ENCODE results near the gene C4orf50. TPM values are rescaled to one million over a fixed set of nuclear protein-coding genes. Genes with fewer than 3 reads are reported as not detected.
"Not testable (repeated sequence)": the region's sequence is repeated elsewhere in the genome, so short reads cannot be mapped to it uniquely, and the experiment has no call there.

Gene C4orf50
- total RNA-seq, 2 donors from 2014 or later = 0.14 to 0.95 TPM

GRCh38 chr4:5960252-5960880, 57.9 kb downstream of the C4orf50 start:
- H3K9me3 Mint-ChIP-seq = no peaks in the 10 kb centered on the region
- H3K27me3 Mint-ChIP-seq (ENCODE audit: low read depth) = peaks cover 6% of the 10 kb centered on the region
- H3K36me3 Mint-ChIP-seq (ENCODE audit: insufficient read depth in 2 of 2) = no peaks in the 10 kb centered on the region
- DNase-seq = no peak
- ATAC-seq (replicated peaks in 1 of 2) = no peak
- no peaks in the 10 kb centered on the region for H3K4me1 Mint-ChIP-seq (ENCODE audit: low read depth)
- H3K4me3 Mint-ChIP-seq = no peak overlapping the region
- no peak overlapping the region for H3K27ac Mint-ChIP-seq

GRCh38 chr4:5959211-5959982, 58.8 kb downstream of the C4orf50 start:
- ATAC-seq (replicated peaks in 1 of 2) (no peak), DNase-seq (no peak)
- Mint-ChIP-seq H3K4me1 (ENCODE audit: low read depth) (no peaks in the 10 kb centered on the region), H3K4me3 (no peak overlapping the region), H3K27me3 (ENCODE audit: low read depth) (peaks cover 6% of the 10 kb centered on the region), H3K27ac (no peak overlapping the region), H3K9me3 (no peaks in the 10 kb centered on the region), H3K36me3 (ENCODE audit: insufficient read depth in 2 of 2) (no peaks in the 10 kb centered on the region)

GRCh38 chr4:5958199-5958735, 60.0 kb downstream of the C4orf50 start:
- Mint-ChIP-seq H3K27me3 (ENCODE audit: low read depth) (no peaks in the 10 kb centered on the region), H3K36me3 (ENCODE audit: insufficient read depth in 2 of 2) (no peaks in the 10 kb centered on the region), H3K4me1 (ENCODE audit: low read depth) (no peaks in the 10 kb centered on the region), H3K27ac (no peak overlapping the region), H3K9me3 (no peaks in the 10 kb centered on the region), H3K4me3 (no peak overlapping the region)
- DNase-seq (no peak), ATAC-seq (replicated peaks in 1 of 2) (no peak)

GRCh38 chr4:5957076-5957475, 61.2 kb downstream of the C4orf50 start:
- DNase-seq (no peak), ATAC-seq (replicated peaks in 1 of 2) (no peak)
- Mint-ChIP-seq H3K36me3 (ENCODE audit: insufficient read depth in 2 of 2) (no peaks in the 10 kb centered on the region), H3K27ac (no peak overlapping the region), H3K27me3 (ENCODE audit: low read depth) (no peaks in the 10 kb centered on the region), H3K4me3 (no peak overlapping the region), H3K9me3 (no peaks in the 10 kb centered on the region), H3K4me1 (ENCODE audit: low read depth) (no peaks in the 10 kb centered on the region)

GRCh38 chr4:5956285-5957021, 61.8 kb downstream of the C4orf50 start:
- Mint-ChIP-seq H3K4me3 (no peak overlapping the region), H3K27me3 (ENCODE audit: low read depth) (no peaks in the 10 kb centered on the region), H3K36me3 (ENCODE audit: insufficient read depth in 2 of 2) (no peaks in the 10 kb centered on the region), H3K4me1 (ENCODE audit: low read depth) (no peaks in the 10 kb centered on the region), H3K27ac (no peak overlapping the region), H3K9me3 (peaks cover 0 to 4% of the 10 kb centered on the region in 2 donors)
- ATAC-seq (replicated peaks in 1 of 2) = no peak
- DNase-seq = no peak

- Mint-ChIP-seq H3K4me3 (no peak overlapping the region), H3K27ac (no peak overlapping the region), H3K4me1 (ENCODE audit: low read depth) (no peaks in the 10 kb centered on the region), H3K27me3 (ENCODE audit: low read depth) (no peaks in the 10 kb centered on the region), H3K36me3 (ENCODE audit: insufficient read depth in 2 of 2) (no peaks in the 10 kb centered on the region), H3K9me3 (peaks cover 0 to 4% of the 10 kb centered on the region in 2 donors)
- ATAC-seq (replicated peaks in 1 of 2) (peak; percentile 20 to 30), DNase-seq (no peak)
These were observed 62.4 kb downstream of the C4orf50 start for GRCh38 chr4:5955856-5956255.

GRCh38 chr4:5955201-5955821, 62.9 kb downstream of the C4orf50 start:
- Mint-ChIP-seq H3K27ac (no peak overlapping the region), H3K27me3 (ENCODE audit: low read depth) (no peaks in the 10 kb centered on the region), H3K9me3 (peaks cover 0 to 4% of the 10 kb centered on the region in 2 donors), H3K4me1 (ENCODE audit: low read depth) (no peaks in the 10 kb centered on the region), H3K4me3 (no peak overlapping the region), H3K36me3 (ENCODE audit: insufficient read depth in 2 of 2) (no peaks in the 10 kb centered on the region)
- no peak for ATAC-seq (replicated peaks in 1 of 2)
- no peak for DNase-seq

GRCh38 chr4:5954056-5954760, 64.0 kb downstream of the C4orf50 start:
- Mint-ChIP-seq H3K27ac (no peak overlapping the region), H3K4me3 (no peak overlapping the region), H3K27me3 (ENCODE audit: low read depth) (no peaks in the 10 kb centered on the region), H3K4me1 (ENCODE audit: low read depth) (no peaks in the 10 kb centered on the region), H3K36me3 (ENCODE audit: insufficient read depth in 2 of 2) (no peaks in the 10 kb centered on the region), H3K9me3 (peaks cover 0 to 5% of the 10 kb centered on the region in 2 donors)
- no peak for ATAC-seq (replicated peaks in 1 of 2)
- no peak for DNase-seq

- Mint-ChIP-seq H3K36me3 (ENCODE audit: insufficient read depth in 2 of 2) (no peaks in the 10 kb centered on the region), H3K9me3 (peaks cover 0 to 5% of the 10 kb centered on the region in 2 donors), H3K27me3 (ENCODE audit: low read depth) (no peaks in the 10 kb centered on the region), H3K4me3 (no peak overlapping the region), H3K27ac (no peak overlapping the region), H3K4me1 (ENCODE audit: low read depth) (no peaks in the 10 kb centered on the region)
- ATAC-seq (replicated peaks in 1 of 2) = no peak
- DNase-seq = no peak
These were observed 65.0 kb downstream of the C4orf50 start for GRCh38 chr4:5952975-5953951.

- no peaks in the 10 kb centered on the region for H3K36me3 Mint-ChIP-seq (ENCODE audit: insufficient read depth in 2 of 2)
- no peaks in the 10 kb centered on the region for H3K27me3 Mint-ChIP-seq (ENCODE audit: low read depth)
- DNase-seq (no peak), ATAC-seq (replicated peaks in 1 of 2) (no peak)
- no peaks in the 10 kb centered on the region for H3K4me1 Mint-ChIP-seq (ENCODE audit: low read depth)
- H3K27ac Mint-ChIP-seq = no peak overlapping the region
- H3K4me3 Mint-ChIP-seq = no peak overlapping the region
- H3K9me3 Mint-ChIP-seq = peaks cover 0 to 5% of the 10 kb centered on the region in 2 donors
These were observed 65.8 kb downstream of the C4orf50 start for GRCh38 chr4:5952286-5952974.

- DNase-seq; H3K9me3 Mint-ChIP-seq; H3K4me1 Mint-ChIP-seq (ENCODE audit: low read depth); H3K36me3 Mint-ChIP-seq (ENCODE audit: insufficient read depth in 2 of 2); H3K27ac Mint-ChIP-seq; ATAC-seq (replicated peaks in 1 of 2); H3K27me3 Mint-ChIP-seq (ENCODE audit: low read depth); H3K4me3 Mint-ChIP-seq: not testable (repeated sequence)
These were observed 71.6 kb downstream of the C4orf50 start for GRCh38 chr4:5946653-5947052.

Measured in activated T-cell treated with anti-CD3 and anti-CD28 coated beads, Interleukin-2, amount 50 U/mL, for 72 hours (primary cell).